SU-DHL-6 (cell line): ENCODE data around the gene SNRNP70.

Experiments used
- CTCF ChIP-seq: fragments of 200-600 bp; sonication (generic); IDR thresholded peaks from one replicate; pipeline ENCODE4 v1.5.1; 2017; ENCODE audit warnings: antibody characterized with exemption, mild to moderate bottlenecking, low read length, moderate library complexity; ENCODE audit not compliant: insufficient read depth, poor library complexity, severe bottlenecking
- EZH2phosphoT487 ChIP-seq: fragments of 200-600 bp; sonication (generic), shearing (Covaris generic); conservative IDR thresholded peaks from 2 replicates; pipeline ENCODE4 v1.6.1; 2018; ENCODE audit warnings: mild to moderate bottlenecking, antibody characterized with exemption, low read length, moderate library complexity, mixed read lengths

DNA sequence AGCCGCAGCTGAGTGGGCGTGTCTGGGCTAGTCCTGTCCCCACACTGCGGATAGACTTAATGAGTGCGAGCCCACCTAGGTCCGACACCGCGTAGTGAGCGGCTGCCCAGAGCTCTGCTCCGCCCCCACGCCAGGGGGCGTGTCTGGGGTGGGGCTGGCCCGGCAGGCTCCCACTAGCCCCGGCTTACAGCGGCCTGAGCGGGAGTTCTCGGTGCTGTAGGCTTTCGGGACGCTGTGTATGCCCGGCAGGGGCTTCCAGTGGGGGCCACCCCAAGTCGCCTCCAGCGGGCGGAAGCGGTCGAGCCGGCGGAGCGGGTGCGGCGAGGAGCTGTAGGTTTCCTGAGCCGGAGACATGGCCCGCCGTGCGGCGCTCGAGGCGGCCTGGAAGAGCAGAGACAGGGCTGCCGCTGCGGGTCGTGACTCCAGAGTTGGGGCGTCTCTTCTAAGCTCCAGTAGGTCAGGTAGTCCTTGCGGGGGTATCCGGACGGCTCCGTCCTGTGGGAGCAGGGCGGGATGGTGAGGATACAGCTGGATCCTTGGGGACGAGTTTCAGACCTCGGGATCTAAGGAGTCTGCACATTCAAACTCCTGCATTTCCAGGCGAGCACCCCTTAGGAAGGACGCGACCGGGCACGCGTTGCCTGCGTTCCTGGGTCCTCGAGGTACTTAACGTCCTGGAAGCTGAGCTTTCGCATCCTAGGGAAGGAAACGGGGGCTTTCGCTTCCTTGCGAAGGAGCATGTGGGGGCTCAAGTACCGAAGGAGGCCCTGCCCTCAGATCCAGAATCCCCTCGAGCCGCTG, 28.9 kb upstream of the SNRNP70 start:
- TF ChIP-seq CTCF (no peak), EZH2phosphoT487 (no peak)
